Measurements from ENCODE around the gene PREX1. TPM values are rescaled to one million over a fixed set of nuclear protein-coding genes. Genes with fewer than 3 reads are reported as not detected.

The PREX1 gene
- total and polyA plus RNA-seq, 2 donors (not counting 3 experiments of a cell fraction or from before 2014, with no cell fraction given): 51.3 to 72.9 TPM

DNA sequence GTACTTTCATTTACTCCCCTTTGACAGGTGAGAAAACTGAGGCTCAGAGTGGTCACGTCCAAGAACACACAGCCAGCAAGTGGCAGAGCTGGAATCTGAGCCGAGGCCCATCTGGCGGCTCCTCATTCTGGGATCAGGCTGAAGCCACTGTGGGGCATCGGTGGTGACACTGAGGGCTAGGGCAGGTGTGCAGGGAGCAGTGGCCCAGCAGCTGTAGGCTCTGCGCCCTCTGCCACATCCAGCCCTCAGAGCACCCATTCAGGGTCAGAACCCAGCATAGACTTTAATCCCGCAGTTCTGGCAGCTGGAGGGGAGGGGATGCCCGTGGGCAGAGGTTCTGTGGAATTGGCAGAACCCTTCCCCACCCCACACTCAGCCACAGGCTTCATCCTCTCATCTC lies 210.3 kb downstream of the PREX1 start:
- intact Hi-C loops (cut with micrococcal nuclease): no loop called here
- H3K4me3 ChIP-seq (replicated peaks in 1 of 3; ENCODE audit: insufficient read depth in 1 of 3, low read depth in 1 of 3, low read length in 3 of 3): no peak overlapping the region
- ChIA-PET POLR2A (no interaction called here), CTCF (interaction anchor here (1.0 to 6.2 kb wide), 2 partner anchors 763 to 942 kb away, joined by 5 to 302 read pairs; no protein-coding TSS in a partner anchor)
- dilution Hi-C loops (cut with MboI; ENCODE audit: extremely low pct_ligation_motif_present, low sequenced_read_pairs): no loop called here
- H3K9me3 ChIP-seq (replicated peaks; ENCODE audit: control insufficient read depth, insufficient read depth, low read length): no peaks in the 10 kb centered on the region
- DNase-seq (ENCODE audit: low read depth, low spot score): no peak
- FAIRE-seq: no peak
- H3K9ac ChIP-seq (replicated peaks; ENCODE audit: extremely low read depth, insufficient read depth, low read length): no peak overlapping the region
- H3K27me3 ChIP-seq (ENCODE audit: control insufficient read depth in 2 of 2, insufficient read depth in 2 of 2, low read length in 2 of 2): peaks cover 0 to 2% of the 10 kb centered on the region in 2 experiments
- H4K20me1 ChIP-seq (replicated peaks; ENCODE audit: control insufficient read depth, extremely low read depth, insufficient read depth, low read length): no peaks in the 10 kb centered on the region
- H3K79me2 ChIP-seq (ENCODE audit: control insufficient read depth, insufficient read depth, low read length): no peaks in the 10 kb centered on the region
- H3K9me1 ChIP-seq (replicated peaks; ENCODE audit: control insufficient read depth, extremely low read depth, insufficient read depth, low read length): no peaks in the 10 kb centered on the region
- H3K4me1 ChIP-seq (ENCODE audit: control insufficient read depth, extremely low read depth, insufficient read depth, low read length): peaks cover 12% of the 10 kb centered on the region
- BruUV-seq (replicated peaks): no TSS peak
- no peak overlapping the region for H3K4me2 ChIP-seq (ENCODE audit: insufficient read depth, low read length)
- no peak for TF ChIP-seq EZH2 (IDR thresholded peaks at IDR 0.05; ENCODE audit: borderline replicate concordance, low read depth, low read length, severe bottlenecking)
- no peak for TF ChIP-seq CTCF (IDR thresholded peaks at IDR 0.05; ENCODE audit: extremely low read depth in 1 of 2, insufficient read depth in 1 of 2, low read depth in 1 of 2, low read length in 2 of 2)
- no peak for TF ChIP-seq MAX (IDR thresholded peaks at IDR 0.05; ENCODE audit: insufficient read depth, insufficient read length)
- TF ChIP-seq POLR2AphosphoS5 (IDR thresholded peaks at IDR 0.05; ENCODE audit: insufficient read depth, low read depth, low read length): no peak
- TF ChIP-seq POLR2A (IDR thresholded peaks at IDR 0.05; ENCODE audit: low read depth, low read length): no peak
- TF ChIP-seq JUN (IDR thresholded peaks at IDR 0.05; ENCODE audit: borderline replicate concordance, insufficient read depth, insufficient read length, low read depth): no peak
- TF ChIP-seq GATA2 (IDR thresholded peaks at IDR 0.05; ENCODE audit: insufficient read depth, insufficient read length, low read depth, low read length): no peak
- no peak overlapping the region for H2AFZ ChIP-seq (ENCODE audit: low read depth, low read length)
- H3K27ac ChIP-seq (ENCODE audit: insufficient read depth, low read depth, low read length): no peak overlapping the region
- no peaks in the 10 kb centered on the region for H3K36me3 ChIP-seq (ENCODE audit: control insufficient read depth in 2 of 2, extremely low read depth in 1 of 2, insufficient read depth in 2 of 2, low read length in 2 of 2)
